Activated gamma-delta T cell treated with anti-CD3 and anti-CD28 coated beads, Interleukin-2, amount 50 U/mL, for 16 hours (primary cell): ENCODE measurements around the gene ADORA1.

Source experiments
- DNase-seq: peaks from one replicate; pipeline ENCODE4 v3.0.0-alpha.2; 2020; ENCODE audit warnings: low read depth

The ADORA1 gene

DNA sequence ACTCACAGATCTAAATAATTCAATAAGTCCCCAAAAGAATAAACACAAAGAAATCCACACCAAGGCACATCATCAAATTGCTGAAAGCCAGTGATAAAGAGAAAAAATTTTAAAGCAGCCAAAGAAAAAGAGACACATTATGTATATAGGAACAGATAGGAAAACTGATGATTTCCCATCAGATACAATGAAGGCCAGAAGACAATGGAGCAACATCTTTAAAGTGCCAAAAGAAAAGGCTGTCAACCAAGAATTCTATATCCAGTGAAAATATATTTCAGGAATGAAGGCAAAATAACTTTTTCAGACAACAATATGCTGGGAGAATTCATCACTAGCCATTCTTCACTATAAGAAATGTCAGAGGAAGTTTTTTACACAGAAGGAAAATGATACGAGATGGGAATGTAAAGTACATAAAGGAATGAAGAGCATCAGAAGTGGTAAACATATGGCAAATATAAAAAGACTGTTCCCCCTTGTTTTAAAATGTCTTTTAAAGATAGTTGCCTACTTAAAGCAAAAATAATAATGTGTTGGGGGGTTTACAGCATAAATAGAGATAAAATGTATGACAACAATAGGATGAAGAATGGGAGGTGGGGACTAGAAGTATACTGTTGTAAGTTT lies 32.4 kb upstream of the ADORA1 start:
- no peak for DNase-seq

- no peak for DNase-seq
These were observed 31.0 kb upstream of the ADORA1 start for GRCh38 chr1:203096566-203096965.

DNA sequence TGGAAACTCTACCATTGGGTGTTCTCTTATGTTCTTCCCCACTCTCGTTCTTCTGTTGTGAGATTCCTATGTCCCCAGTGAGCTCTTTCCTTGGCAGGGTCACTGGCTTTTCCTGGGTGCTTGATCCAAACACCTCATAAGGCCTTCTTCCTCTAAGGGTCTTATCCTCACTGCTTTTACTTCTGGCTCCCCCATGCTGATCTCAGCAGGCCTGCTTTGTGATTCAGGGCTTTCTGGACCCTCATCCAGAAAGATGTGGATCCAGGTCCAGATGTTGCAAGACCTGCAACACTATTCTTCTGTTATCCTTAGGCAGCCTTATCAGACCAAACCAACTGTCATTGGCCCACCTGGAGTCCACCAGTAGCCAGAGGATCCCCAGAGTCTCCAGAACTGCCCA lies 30.5 kb upstream of the ADORA1 start:
- no peak for DNase-seq

- no peak for DNase-seq
These were observed 29.1 kb upstream of the ADORA1 start for GRCh38 chr1:203098445-203098844.

DNA sequence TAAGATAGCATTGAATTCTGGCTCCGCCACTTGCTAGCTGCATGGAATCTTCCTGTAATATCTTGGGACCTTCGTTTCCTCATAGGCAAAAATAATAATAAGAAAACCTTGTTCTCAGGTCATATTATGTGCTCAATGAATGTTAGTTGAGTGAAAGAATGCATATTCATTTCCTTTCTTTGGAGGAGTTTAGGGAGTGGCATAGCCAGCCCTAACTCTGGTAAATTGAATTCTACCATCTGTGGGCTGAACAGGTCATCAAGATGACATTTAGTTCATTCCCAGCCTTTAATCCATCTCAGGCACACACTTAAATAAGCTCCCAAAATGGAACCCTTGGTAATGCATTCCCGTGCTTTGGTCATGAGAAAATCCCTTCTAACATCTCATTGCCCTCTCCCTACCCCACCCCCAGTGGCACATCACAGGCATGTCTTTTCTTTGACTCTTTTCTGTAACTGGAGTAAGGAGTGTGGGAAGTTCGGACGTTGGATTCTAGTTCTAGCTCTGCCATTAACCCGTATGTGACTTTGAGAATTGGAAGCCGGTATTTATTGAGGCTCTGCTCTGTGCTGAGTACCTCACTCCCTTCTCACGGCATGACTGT lies 28.5 kb upstream of the ADORA1 start:
- no peak for DNase-seq

- DNase-seq: no peak
These were observed 27.6 kb upstream of the ADORA1 start for GRCh38 chr1:203099805-203100515.

GRCh38 chr1:203100516-203100869 lies 27.0 kb upstream of the ADORA1 start:
- DNase-seq: no peak

DNA sequence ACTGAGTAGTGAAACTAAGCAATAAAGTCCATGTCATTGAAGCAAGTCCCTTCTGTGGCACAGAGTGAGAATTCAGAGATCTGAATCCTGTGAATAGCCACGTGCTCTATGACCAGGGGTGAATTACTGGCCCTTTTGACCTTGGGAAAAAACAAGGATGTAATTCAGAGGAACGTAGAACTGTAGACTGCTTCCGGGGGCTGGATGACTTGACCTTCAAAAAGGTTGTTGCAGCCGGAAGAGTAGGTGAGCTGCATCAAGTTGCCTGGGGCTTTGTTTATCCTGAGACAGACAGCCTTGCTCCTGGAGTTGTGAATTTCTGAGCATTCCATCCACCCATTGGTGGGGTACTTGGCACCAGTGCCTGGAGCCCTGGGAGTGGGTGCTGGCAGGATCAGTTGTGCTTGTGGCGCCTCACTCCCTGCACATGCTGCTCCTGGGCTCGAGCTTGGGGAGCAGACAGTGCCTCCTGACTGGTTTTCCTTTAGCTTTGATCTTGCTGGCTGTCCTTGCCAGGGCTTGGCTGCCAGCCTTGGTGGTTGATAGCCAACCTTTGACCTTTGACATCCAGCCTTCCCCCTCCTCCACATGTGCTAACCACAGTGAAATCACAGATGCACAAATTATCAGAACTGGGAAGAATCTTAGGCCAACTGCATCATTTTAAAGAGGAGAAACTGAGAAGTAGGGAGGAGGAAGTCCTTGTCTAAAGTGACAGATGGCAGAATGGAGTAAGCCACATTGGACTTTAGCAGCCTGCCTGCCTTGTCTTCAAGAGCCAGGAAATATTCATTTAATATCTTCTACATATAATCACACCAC lies 25.5 kb upstream of the ADORA1 start:
- no peak for DNase-seq

DNA sequence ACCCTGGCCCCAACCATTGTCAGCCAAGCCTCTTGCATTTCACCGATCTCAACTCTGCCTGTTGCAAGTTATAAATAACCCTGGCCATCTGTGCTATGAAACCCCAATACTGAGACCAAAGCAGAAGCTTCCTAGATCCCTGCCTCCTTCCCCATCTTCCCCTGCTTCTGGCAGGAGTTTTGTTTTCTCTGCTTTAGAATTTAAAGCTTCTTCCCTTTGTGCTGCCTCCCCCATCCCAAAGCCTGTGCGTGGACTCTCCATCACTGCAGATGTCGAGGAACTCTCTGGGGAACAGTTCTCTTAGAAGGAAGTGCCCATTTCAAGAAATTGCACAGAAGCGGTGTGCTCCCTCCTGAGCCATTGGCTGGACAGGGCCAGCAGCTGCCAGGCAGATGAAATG lies 24.3 kb upstream of the ADORA1 start:
- no peak for DNase-seq

- DNase-seq: no peak
These were observed 23.6 kb upstream of the ADORA1 start for GRCh38 chr1:203103829-203104495.

DNA sequence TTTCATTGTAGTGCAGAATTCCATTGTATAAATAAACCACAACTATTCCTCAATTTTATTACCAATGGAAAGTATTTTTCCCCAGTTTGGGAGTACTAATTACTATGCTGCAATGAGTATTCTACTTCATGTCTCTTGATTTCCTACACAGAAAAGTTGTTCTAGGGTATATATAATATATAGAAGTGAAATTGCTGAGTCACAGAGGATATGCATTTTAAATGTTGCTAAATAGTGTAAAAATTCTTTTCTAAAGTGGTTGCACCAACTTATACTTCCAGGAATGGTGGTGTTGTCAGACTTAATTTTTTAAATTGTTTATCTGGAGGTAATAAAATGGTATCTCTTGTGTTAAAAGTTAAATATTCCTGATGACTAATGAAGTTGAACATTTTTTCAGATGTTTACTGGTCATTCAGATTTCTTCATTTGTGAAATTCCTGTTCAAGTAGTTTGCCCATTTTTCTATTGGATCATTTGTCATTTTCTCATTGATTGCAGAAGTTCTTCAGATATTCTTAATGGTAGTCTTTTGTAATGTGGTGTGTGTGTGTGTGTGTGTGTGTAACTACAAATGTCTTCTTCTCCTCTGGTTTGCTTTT lies 22.6 kb upstream of the ADORA1 start:
- no peak for DNase-seq

DNA sequence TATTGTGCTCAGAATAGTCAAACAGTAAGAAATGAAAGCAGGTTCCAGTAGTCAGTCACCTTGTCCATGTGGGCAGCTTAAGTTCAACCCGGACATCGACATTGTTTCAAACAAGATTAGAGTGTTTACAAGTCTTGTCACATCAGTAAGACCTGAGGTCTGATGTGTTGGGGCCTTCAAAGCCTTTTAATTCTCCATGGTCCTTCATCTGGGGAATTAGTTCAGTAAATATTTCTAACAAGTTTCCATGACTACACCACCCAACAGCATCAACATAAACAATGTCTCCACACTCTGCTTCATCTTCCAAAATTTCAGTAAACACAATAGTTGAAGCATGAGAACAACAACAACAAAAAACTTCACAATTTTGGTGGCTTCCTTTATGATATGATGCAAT lies 15.1 kb upstream of the ADORA1 start:
- no peak for DNase-seq

GRCh38 chr1:203113308-203113707 lies 14.2 kb upstream of the ADORA1 start:
- DNase-seq: no peak

GRCh38 chr1:203114202-203114601 lies 13.3 kb upstream of the ADORA1 start:
- no peak for DNase-seq

DNA sequence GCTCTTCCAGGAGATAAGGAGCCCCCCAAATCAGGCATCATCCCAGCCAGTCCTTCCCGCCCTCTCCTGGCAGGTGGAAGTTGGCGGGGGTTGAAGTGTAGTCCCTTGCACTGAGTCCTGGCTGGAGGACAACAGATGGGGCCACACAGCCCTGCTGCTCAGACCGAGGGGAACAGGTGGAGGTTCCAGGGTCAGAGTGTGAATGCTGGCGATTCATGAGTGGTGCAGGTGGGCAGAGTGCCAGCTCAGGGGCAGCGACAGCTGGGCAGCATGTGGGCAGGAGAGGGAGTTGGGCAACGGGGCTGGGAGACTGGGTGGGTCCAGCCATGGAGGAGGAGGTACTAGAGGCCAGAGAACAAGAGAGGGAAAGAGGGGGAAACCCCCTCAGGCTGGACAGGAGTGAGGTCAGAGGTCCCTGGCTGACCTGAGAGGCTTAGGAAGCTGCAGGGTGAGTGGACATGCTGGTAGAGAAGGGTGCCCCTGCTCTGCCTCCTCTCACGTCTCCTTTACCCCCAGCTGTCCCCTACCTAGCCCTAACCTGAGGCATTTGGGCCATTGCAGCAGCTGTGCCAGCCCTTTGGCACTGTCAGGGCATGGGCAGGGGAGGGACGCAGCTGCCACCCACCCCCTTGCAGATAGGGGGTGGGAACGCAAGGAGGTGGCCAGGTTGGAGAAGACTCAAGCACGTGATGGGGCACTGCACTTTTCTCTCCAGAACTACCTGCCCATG lies 11.3 kb upstream of the ADORA1 start:
- no peak for DNase-seq

DNA sequence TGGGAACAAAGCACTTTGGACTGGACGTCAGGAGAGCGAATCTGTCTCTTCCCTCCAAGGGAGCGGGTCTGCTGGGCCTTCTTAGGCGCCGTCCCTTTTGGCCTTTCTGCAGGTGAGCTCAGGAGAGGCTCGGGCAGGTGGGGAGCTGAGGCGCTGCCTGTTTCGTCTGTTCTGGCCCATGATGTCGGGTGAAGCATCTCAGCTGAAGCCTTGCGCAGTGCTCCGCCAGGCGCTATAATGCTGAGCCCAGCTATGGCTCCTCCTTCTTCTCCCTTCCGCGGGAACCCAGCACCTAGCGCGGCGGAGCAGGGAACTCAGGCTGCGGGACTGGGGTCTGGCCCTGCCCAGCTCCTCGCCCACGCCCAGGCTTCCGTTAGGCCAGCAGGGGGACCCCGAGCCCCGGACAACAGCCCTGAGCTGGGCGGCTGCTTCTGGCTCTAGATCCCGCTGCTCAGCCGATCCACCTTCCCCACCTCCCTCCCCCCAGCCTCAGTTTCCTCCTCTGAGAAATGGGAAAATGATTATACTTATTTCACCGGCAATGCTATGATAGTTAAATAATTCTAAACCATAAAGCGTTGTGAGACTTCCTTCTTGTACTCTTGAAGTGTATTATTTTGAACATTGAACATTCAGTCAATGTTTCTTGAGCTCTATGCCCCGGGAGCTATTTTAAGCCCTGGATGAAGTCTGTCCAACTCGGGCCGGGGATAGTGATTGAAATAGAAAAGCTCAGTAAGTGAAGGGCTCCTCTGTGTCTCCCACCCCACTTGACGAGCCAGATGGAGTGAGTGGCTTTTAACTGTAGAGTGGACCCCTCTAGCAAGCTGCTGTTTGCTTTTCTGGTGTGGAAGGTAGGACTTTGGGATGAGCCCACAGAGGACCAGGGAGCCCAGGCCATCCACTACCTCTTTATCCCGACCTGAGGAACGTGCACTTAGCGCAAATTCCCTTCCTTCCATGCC lies 9.6 kb upstream of the ADORA1 start:
- no peak for DNase-seq

DNA sequence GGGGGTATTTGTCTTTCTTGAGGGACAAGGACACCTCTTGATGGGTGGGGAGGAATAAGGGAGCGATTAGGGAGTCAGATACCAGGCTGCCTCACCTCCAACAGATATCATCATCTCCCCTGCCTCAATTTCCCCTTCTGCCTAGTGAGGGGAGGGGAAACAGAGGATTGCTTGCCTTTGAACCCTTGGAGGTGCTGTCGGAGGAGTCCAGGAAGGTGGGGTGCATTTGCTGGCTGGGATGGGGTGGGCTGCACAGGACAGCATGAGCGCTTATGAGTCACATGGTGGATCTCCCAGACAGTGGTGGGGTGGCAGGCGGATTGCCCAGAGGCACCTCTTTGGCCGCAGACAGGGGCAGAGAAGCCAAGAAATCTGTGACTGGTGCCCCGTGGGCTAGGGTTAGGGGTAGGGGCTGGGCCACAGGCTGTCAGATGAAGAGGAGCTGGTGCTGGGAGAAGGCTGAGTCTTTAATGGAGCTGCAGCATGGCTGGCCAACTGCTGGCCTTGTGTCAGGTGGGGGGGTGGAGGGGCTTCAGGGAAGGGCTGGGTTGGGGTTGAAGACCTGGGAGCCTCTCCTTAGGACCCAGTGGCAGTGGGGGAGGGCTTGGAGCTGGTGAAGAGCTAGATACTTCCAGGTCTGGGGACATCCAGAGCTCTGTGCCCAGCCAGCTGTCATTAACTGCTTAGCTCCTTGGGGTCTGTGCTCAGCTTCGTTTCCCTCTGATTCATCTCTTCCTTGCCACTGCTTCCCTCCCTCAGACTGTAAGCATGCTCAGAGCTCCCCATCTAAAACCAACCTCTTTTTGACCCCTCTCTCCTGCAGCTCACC lies 7.0 kb upstream of the ADORA1 start:
- no peak for DNase-seq

DNA sequence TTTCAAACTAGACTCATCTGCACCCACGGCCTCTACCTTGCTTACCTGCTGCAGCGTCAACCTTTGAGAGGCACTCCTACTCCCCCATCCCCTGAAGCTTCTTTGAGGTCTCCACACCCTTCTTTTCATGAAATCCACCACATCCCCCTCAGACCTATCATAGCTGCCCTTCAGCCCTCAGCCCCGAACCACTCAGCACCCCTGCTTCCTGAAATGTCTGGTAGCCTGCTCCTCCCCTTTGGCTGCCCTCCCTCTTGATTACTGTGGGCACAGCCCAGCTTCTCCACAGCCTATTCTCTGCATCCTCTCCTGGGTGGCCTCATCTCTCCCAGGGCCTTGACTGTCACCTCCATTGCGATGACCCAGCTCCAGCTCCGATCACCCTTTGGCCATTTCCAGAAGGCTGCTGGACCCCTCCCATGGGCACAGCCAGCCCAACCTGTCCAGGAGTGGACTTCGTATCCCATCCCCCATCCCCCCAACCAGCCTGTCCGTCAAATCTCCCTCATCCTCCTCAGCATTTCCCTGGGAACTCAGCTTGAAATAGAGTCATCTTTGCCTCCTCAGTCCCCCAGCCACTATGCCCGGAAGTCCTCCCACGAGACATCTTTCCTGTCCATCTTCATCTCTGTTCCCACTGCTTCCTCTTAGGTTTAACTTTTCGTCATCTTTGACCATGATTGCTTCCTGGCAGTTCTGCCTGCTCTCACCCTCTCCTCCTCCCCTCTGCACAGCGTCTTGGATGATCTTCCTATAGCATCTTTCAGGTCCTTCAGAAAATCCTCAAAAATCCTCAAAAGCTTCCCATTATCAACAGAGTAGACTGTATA lies 6.1 kb upstream of the ADORA1 start:
- DNase-seq: no peak
